Measurements from ENCODE around the gene NEU2.

NEU2 gene

DNA sequence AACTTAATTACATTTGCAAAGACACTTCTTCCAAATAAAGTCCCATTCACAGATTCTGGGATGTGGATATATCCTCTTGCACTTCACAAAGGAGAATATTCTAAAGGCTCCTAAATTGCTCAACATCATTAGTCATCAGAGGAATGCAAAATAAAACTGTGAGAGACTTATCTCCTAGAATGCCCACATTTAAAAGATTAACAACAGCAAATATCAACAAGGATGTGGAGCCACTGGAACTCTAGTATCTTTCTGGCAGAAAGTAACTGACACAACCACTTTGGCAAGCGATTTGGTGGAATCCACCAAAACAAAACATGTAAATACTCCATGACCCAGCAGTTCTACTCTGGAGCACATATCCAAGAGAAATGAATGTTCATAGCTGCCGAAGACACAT, 4.6 kb downstream of the NEU2 start:
- Histone ChIP-seq H3K4me1 (ENCODE audit: control insufficient read depth in 1 of 2, insufficient read depth in 2 of 2, low read length in 2 of 2) (no peaks in the 10 kb centered on the region), H2BK120ac (ENCODE audit: insufficient read depth, low read length, poor library complexity) (no peak overlapping the region), H3K9me3 (ENCODE audit: insufficient read depth, low read depth, low read length) (peaks cover 10% of the 10 kb centered on the region), H2AFZ (ENCODE audit: insufficient read depth, low read length, poor library complexity) (no peak overlapping the region), H4K91ac (ENCODE audit: low read depth, low read length) (no peak overlapping the region), H3K23ac (ENCODE audit: low read length) (no peak overlapping the region), H3K27ac (ENCODE audit: low read depth, low read length) (no peak overlapping the region), H2BK5ac (ENCODE audit: low read depth, low read length, poor library complexity) (no peak overlapping the region), H3K14ac (ENCODE audit: low read length) (no peak overlapping the region), H3K9ac (ENCODE audit: low read length) (no peak overlapping the region), H3K4me3 (ENCODE audit: low read depth, low read length) (no peak overlapping the region), H2BK12ac (ENCODE audit: low read length) (no peak overlapping the region), H3K4ac (ENCODE audit: low read depth, low read length) (no peak overlapping the region), H3K79me2 (ENCODE audit: control insufficient read depth, insufficient read depth, low read length, poor library complexity) (no peaks in the 10 kb centered on the region), H4K12ac (ENCODE audit: low read depth, low read length) (no peak overlapping the region), H4K8ac (ENCODE audit: low read depth, low read length) (no peak overlapping the region), H3K27me3 (ENCODE audit: insufficient read depth, low read length) (no peaks in the 10 kb centered on the region), H3K79me1 (ENCODE audit: low read length) (no peaks in the 10 kb centered on the region), H2AK5ac (ENCODE audit: low read length) (no peak overlapping the region), H3K36me3 (ENCODE audit: control insufficient read depth in 1 of 2, insufficient read depth in 2 of 2, low read length in 2 of 2) (no peaks in the 10 kb centered on the region), H3K4me2 (ENCODE audit: low read length) (no peak overlapping the region), H3K18ac (ENCODE audit: low read length) (no peak overlapping the region)
- DNase-seq: peak in 1 of 2 donors; percentile 86
- no CpG with 5 or more reads among the region's 2 CpGs for WGBS (ENCODE audit: extremely low coverage, insufficient coverage, insufficient read length)

DNA sequence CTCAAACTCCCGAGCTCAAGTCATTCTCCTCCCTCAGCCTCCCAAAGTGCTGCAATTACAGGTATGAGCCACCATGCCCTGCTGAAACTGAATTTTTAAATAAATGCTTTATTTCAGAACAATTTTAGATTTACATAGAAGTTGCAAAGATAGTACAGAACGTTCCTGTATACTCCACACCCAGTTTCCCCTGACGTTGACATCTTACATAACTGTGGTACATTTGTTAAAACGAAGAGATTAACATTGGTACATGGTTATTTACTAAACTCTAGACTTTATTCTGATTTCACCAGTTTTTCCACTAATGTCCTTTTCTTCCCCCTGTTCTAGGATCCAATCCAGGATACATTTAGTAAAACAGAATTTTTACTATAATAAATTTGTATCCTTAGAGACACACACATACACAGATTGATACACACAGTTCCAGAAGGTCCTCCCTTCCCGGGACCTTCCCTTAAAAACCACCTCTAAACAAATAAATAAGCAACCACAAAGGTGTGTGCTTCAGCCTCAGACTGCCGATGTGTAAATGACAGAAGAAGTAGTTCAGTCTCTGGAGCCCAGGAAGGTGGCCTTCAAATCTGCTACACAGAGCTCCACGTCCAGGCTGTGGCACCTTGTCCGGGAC, 6.9 kb downstream of the NEU2 start:
- Histone ChIP-seq H2AK5ac (ENCODE audit: low read length) (no peak overlapping the region), H2AFZ (ENCODE audit: insufficient read depth, low read length, poor library complexity) (no peak overlapping the region), H3K14ac (ENCODE audit: low read length) (no peak overlapping the region), H3K9me3 (ENCODE audit: insufficient read depth, low read depth, low read length) (peaks cover 10% of the 10 kb centered on the region), H3K9ac (ENCODE audit: low read length) (no peak overlapping the region), H3K4me3 (ENCODE audit: low read depth, low read length) (no peak overlapping the region), H4K8ac (ENCODE audit: low read depth, low read length) (no peak overlapping the region), H2BK5ac (ENCODE audit: low read depth, low read length, poor library complexity) (no peak overlapping the region), H4K12ac (ENCODE audit: low read depth, low read length) (no peak overlapping the region), H3K23ac (ENCODE audit: low read length) (no peak overlapping the region), H3K4me1 (ENCODE audit: control insufficient read depth in 1 of 2, insufficient read depth in 2 of 2, low read length in 2 of 2) (no peaks in the 10 kb centered on the region), H3K18ac (ENCODE audit: low read length) (no peak overlapping the region), H3K36me3 (ENCODE audit: control insufficient read depth in 1 of 2, insufficient read depth in 2 of 2, low read length in 2 of 2) (no peaks in the 10 kb centered on the region), H3K27ac (ENCODE audit: low read depth, low read length) (no peak overlapping the region), H3K79me2 (ENCODE audit: control insufficient read depth, insufficient read depth, low read length, poor library complexity) (no peaks in the 10 kb centered on the region), H2BK12ac (ENCODE audit: low read length) (no peak overlapping the region), H2BK120ac (ENCODE audit: insufficient read depth, low read length, poor library complexity) (no peak overlapping the region), H4K91ac (ENCODE audit: low read depth, low read length) (no peak overlapping the region), H3K4ac (ENCODE audit: low read depth, low read length) (no peak overlapping the region), H3K4me2 (ENCODE audit: low read length) (no peak overlapping the region), H3K27me3 (ENCODE audit: insufficient read depth, low read length) (no peaks in the 10 kb centered on the region), H3K79me1 (ENCODE audit: low read length) (no peaks in the 10 kb centered on the region)
- DNase-seq: no peak
- no CpG with 5 or more reads among the region's 8 CpGs for WGBS (ENCODE audit: extremely low coverage, insufficient coverage, insufficient read length)

GRCh38 chr2:233039846-233040530, 7.5 kb downstream of the NEU2 start:
- H2AFZ ChIP-seq (ENCODE audit: insufficient read depth, low read length, poor library complexity): no peak overlapping the region
- H3K36me3 ChIP-seq (ENCODE audit: control insufficient read depth in 1 of 2, insufficient read depth in 2 of 2, low read length in 2 of 2): no peaks in the 10 kb centered on the region
- H3K27me3 ChIP-seq (ENCODE audit: insufficient read depth, low read length): no peaks in the 10 kb centered on the region
- H3K27ac ChIP-seq (ENCODE audit: low read depth, low read length): no peak overlapping the region
- no peaks in the 10 kb centered on the region for H3K4me1 ChIP-seq (ENCODE audit: control insufficient read depth in 1 of 2, insufficient read depth in 2 of 2, low read length in 2 of 2)
- H2AK5ac ChIP-seq (ENCODE audit: low read length): no peak overlapping the region
- no peak overlapping the region for H3K4me3 ChIP-seq (ENCODE audit: low read depth, low read length)
- H3K18ac ChIP-seq (ENCODE audit: low read length): no peak overlapping the region
- H2BK12ac ChIP-seq (ENCODE audit: low read length): no peak overlapping the region
- H3K14ac ChIP-seq (ENCODE audit: low read length): no peak overlapping the region
- H2BK5ac ChIP-seq (ENCODE audit: low read depth, low read length, poor library complexity): no peak overlapping the region
- DNase-seq: no peak
- no CpG with 5 or more reads among the region's 10 CpGs for WGBS (ENCODE audit: extremely low coverage, insufficient coverage, insufficient read length)
- H3K79me2 ChIP-seq (ENCODE audit: control insufficient read depth, insufficient read depth, low read length, poor library complexity): no peaks in the 10 kb centered on the region
- no peak overlapping the region for H4K91ac ChIP-seq (ENCODE audit: low read depth, low read length)
- H3K9me3 ChIP-seq (ENCODE audit: insufficient read depth, low read depth, low read length): peaks cover 10% of the 10 kb centered on the region
- H3K9ac ChIP-seq (ENCODE audit: low read length): no peak overlapping the region
- no peak overlapping the region for H4K12ac ChIP-seq (ENCODE audit: low read depth, low read length)
- H3K23ac ChIP-seq (ENCODE audit: low read length): no peak overlapping the region
- no peak overlapping the region for H3K4me2 ChIP-seq (ENCODE audit: low read length)
- no peaks in the 10 kb centered on the region for H3K79me1 ChIP-seq (ENCODE audit: low read length)
- no peak overlapping the region for H2BK120ac ChIP-seq (ENCODE audit: insufficient read depth, low read length, poor library complexity)
- no peak overlapping the region for H4K8ac ChIP-seq (ENCODE audit: low read depth, low read length)
- no peak overlapping the region for H3K4ac ChIP-seq (ENCODE audit: low read depth, low read length)

- Histone ChIP-seq H3K27me3 (ENCODE audit: insufficient read depth, low read length) (no peaks in the 10 kb centered on the region), H3K27ac (ENCODE audit: low read depth, low read length) (no peak overlapping the region), H3K4me1 (ENCODE audit: control insufficient read depth in 1 of 2, insufficient read depth in 2 of 2, low read length in 2 of 2) (no peaks in the 10 kb centered on the region), H3K36me3 (ENCODE audit: control insufficient read depth in 1 of 2, insufficient read depth in 2 of 2, low read length in 2 of 2) (no peaks in the 10 kb centered on the region), H3K4me3 (ENCODE audit: low read depth, low read length) (no peak overlapping the region), H2AFZ (ENCODE audit: insufficient read depth, low read length, poor library complexity) (no peak overlapping the region), H2BK12ac (ENCODE audit: low read length) (no peak overlapping the region), H3K4me2 (ENCODE audit: low read length) (no peak overlapping the region), H4K12ac (ENCODE audit: low read depth, low read length) (no peak overlapping the region), H2BK120ac (ENCODE audit: insufficient read depth, low read length, poor library complexity) (no peak overlapping the region), H3K9ac (ENCODE audit: low read length) (no peak overlapping the region), H3K9me3 (ENCODE audit: insufficient read depth, low read depth, low read length) (peaks cover 7% of the 10 kb centered on the region), H3K79me2 (ENCODE audit: control insufficient read depth, insufficient read depth, low read length, poor library complexity) (no peaks in the 10 kb centered on the region), H3K18ac (ENCODE audit: low read length) (no peak overlapping the region), H3K23ac (ENCODE audit: low read length) (no peak overlapping the region), H3K79me1 (ENCODE audit: low read length) (no peaks in the 10 kb centered on the region), H4K91ac (ENCODE audit: low read depth, low read length) (no peak overlapping the region), H4K8ac (ENCODE audit: low read depth, low read length) (no peak overlapping the region), H2BK5ac (ENCODE audit: low read depth, low read length, poor library complexity) (no peak overlapping the region), H3K14ac (ENCODE audit: low read length) (no peak overlapping the region), H3K4ac (ENCODE audit: low read depth, low read length) (no peak overlapping the region), H2AK5ac (ENCODE audit: low read length) (no peak overlapping the region)
- WGBS (ENCODE audit: extremely low coverage, insufficient coverage, insufficient read length): no CpG with 5 or more reads among the region's 4 CpGs
- no peak for DNase-seq
Observed at GRCh38 chr2:233040571-233040970, 8.1 kb downstream of the NEU2 start.

Data from trophoblast cell (in vitro differentiated cells and primary cell).